Measurements from ENCODE around the gene GOLGA6L1. TPM values are rescaled to one million over a fixed set of nuclear protein-coding genes. Genes with fewer than 3 reads are reported as not detected.
"Not testable (repeated sequence)": the region's sequence is repeated elsewhere in the genome, so short reads cannot be mapped to it uniquely, and the experiment has no call there.

GOLGA6L1 gene
- total RNA-seq: not detected

- not testable (repeated sequence) for DNase-seq, H3K27ac Mint-ChIP-seq, H3K27me3 Mint-ChIP-seq, H3K9me3 Mint-ChIP-seq, H3K36me3 Mint-ChIP-seq, H3K4me3 Mint-ChIP-seq, H3K4me1 Mint-ChIP-seq
Observed at GRCh38 chr15:23136722-23137121, at the start of gene GOLGA6L1. TSS of gene GOLGA6L1 (minus strand) at chr15:23136822. CDS start at chr15:23136731, 91 bp downstream.

- H3K4me1 Mint-ChIP-seq, H3K27ac Mint-ChIP-seq, H3K4me3 Mint-ChIP-seq, DNase-seq, H3K9me3 Mint-ChIP-seq, H3K27me3 Mint-ChIP-seq, H3K36me3 Mint-ChIP-seq: not testable (repeated sequence)
Observed at GRCh38 chr15:23181201-23181600, 44.6 kb upstream of the GOLGA6L1 start.

- H3K27me3 Mint-ChIP-seq, H3K36me3 Mint-ChIP-seq, H3K4me3 Mint-ChIP-seq, H3K27ac Mint-ChIP-seq, H3K9me3 Mint-ChIP-seq, DNase-seq, H3K4me1 Mint-ChIP-seq: not testable (repeated sequence)
Observed at GRCh38 chr15:23180547-23180927, 43.9 kb upstream of the GOLGA6L1 start.

- DNase-seq, H3K9me3 Mint-ChIP-seq, H3K36me3 Mint-ChIP-seq, H3K4me1 Mint-ChIP-seq, H3K27me3 Mint-ChIP-seq, H3K27ac Mint-ChIP-seq, H3K4me3 Mint-ChIP-seq: not testable (repeated sequence)
Observed at GRCh38 chr15:23179768-23180546, 43.3 kb upstream of the GOLGA6L1 start.

- not testable (repeated sequence) for H3K27ac Mint-ChIP-seq, H3K27me3 Mint-ChIP-seq, H3K4me3 Mint-ChIP-seq, H3K36me3 Mint-ChIP-seq, DNase-seq, H3K4me1 Mint-ChIP-seq, H3K9me3 Mint-ChIP-seq
Observed at GRCh38 chr15:23176683-23177082, 40.1 kb upstream of the GOLGA6L1 start.

- H3K27me3 Mint-ChIP-seq, H3K4me1 Mint-ChIP-seq, H3K9me3 Mint-ChIP-seq, H3K4me3 Mint-ChIP-seq, DNase-seq, H3K27ac Mint-ChIP-seq, H3K36me3 Mint-ChIP-seq: not testable (repeated sequence)
Observed at GRCh38 chr15:23175606-23176005, 39.0 kb upstream of the GOLGA6L1 start.

- not testable (repeated sequence) for H3K27ac Mint-ChIP-seq, DNase-seq, H3K4me3 Mint-ChIP-seq, H3K9me3 Mint-ChIP-seq, H3K36me3 Mint-ChIP-seq, H3K27me3 Mint-ChIP-seq, H3K4me1 Mint-ChIP-seq
Observed at GRCh38 chr15:23174609-23175140, 38.1 kb upstream of the GOLGA6L1 start.

GRCh38 chr15:23132787-23133186, 3.8 kb downstream of the GOLGA6L1 start:
- H3K27me3 Mint-ChIP-seq, DNase-seq, H3K27ac Mint-ChIP-seq, H3K36me3 Mint-ChIP-seq, H3K4me1 Mint-ChIP-seq, H3K9me3 Mint-ChIP-seq, H3K4me3 Mint-ChIP-seq: not testable (repeated sequence)

- H3K36me3 Mint-ChIP-seq: no peaks in the 10 kb centered on the region
- H3K27me3 Mint-ChIP-seq: peaks cover 22% of the 10 kb centered on the region
- no peaks in the 10 kb centered on the region for H3K9me3 Mint-ChIP-seq
- no peaks in the 10 kb centered on the region for H3K4me1 Mint-ChIP-seq
- no peak overlapping the region for H3K27ac Mint-ChIP-seq
- H3K4me3 Mint-ChIP-seq: no peak overlapping the region
- no peak for DNase-seq
Observed at GRCh38 chr15:23118208-23118607, 18.4 kb downstream of the GOLGA6L1 start.

- Mint-ChIP-seq H3K9me3 (no peaks in the 10 kb centered on the region), H3K27ac (no peak overlapping the region), H3K36me3 (no peaks in the 10 kb centered on the region), H3K4me3 (no peak overlapping the region), H3K4me1 (no peaks in the 10 kb centered on the region), H3K27me3 (peaks cover 5% of the 10 kb centered on the region)
- no peak for DNase-seq
Observed at GRCh38 chr15:23095796-23096195, 40.8 kb downstream of the GOLGA6L1 start.

- Mint-ChIP-seq H3K27ac (no peak overlapping the region), H3K4me1 (no peaks in the 10 kb centered on the region), H3K36me3 (no peaks in the 10 kb centered on the region), H3K4me3 (no peak overlapping the region), H3K27me3 (no peaks in the 10 kb centered on the region), H3K9me3 (no peaks in the 10 kb centered on the region)
- no peak for DNase-seq
Observed at GRCh38 chr15:23083115-23083514, 53.5 kb downstream of the GOLGA6L1 start.

GRCh38 chr15:23081996-23082737, 54.5 kb downstream of the GOLGA6L1 start:
- not testable (repeated sequence) for H3K27ac Mint-ChIP-seq, H3K36me3 Mint-ChIP-seq, H3K4me3 Mint-ChIP-seq

GRCh38 chr15:23081271-23081670, 55.4 kb downstream of the GOLGA6L1 start:
- H3K27ac Mint-ChIP-seq: no peak overlapping the region
- no peak for DNase-seq

More at GRCh38 chr15:23081996-23082737, 54.5 kb downstream of the GOLGA6L1 start:
- H3K27me3 Mint-ChIP-seq, H3K4me1 Mint-ChIP-seq, DNase-seq, H3K9me3 Mint-ChIP-seq: not testable (repeated sequence)

GRCh38 chr15:23079766-23080165, 56.9 kb downstream of the GOLGA6L1 start:
- Mint-ChIP-seq H3K27me3 (no peaks in the 10 kb centered on the region), H3K9me3 (no peaks in the 10 kb centered on the region), H3K36me3 (no peaks in the 10 kb centered on the region), H3K4me3 (no peak overlapping the region), H3K27ac (no peak overlapping the region), H3K4me1 (no peaks in the 10 kb centered on the region)
- DNase-seq: no peak

More at GRCh38 chr15:23081271-23081670, 55.4 kb downstream of the GOLGA6L1 start:
- Mint-ChIP-seq H3K27me3 (no peaks in the 10 kb centered on the region), H3K36me3 (no peaks in the 10 kb centered on the region), H3K9me3 (no peaks in the 10 kb centered on the region), H3K4me1 (no peaks in the 10 kb centered on the region), H3K4me3 (no peak overlapping the region)

Measured in activated naive CD8-positive, alpha-beta T cell treated with anti-CD3 and anti-CD28 coated beads for 36 hours (primary cell).